HCT116 (cell line): ENCODE data around the gene PDE4DIP.
"Not testable (repeated sequence)": the region's sequence is repeated elsewhere in the genome, so short reads cannot be mapped to it uniquely, and the experiment has no call there.

Experiments
- CBX3 ChIP-seq: IDR thresholded peaks from 2 replicates; pipeline ENCODE4 v1.6.1; 2012; ENCODE audit warnings: low read depth
- POLR2A ChIP-seq: IDR thresholded peaks from 2 replicates; pipeline ENCODE4 v1.7.0; 2011; ENCODE audit warnings: borderline replicate concordance; ENCODE audit not compliant: insufficient read depth, insufficient read length; ENCODE audit errors: extremely low read depth
- TF ChIP-seq, protein P1 (sequence below), 3 experiments: fragments of 200-600 bp in 1 of 3; sonication (generic) in 1 of 3; IDR thresholded peaks in 2 of 3; conservative IDR thresholded peaks in 1 of 3; 2 replicates each; pipeline ENCODE4 v1.5.1; 2012 to 2017; ENCODE audit warnings: low read depth in 2 of 3, low read length in 2 of 3, antibody characterized with exemption in 1 of 3, borderline replicate concordance in 1 of 3, control low read depth in 1 of 3, mild to moderate bottlenecking in 1 of 3, mixed read lengths in 1 of 3, mixed run types in 1 of 3, moderate library complexity in 1 of 3; ENCODE audit not compliant: insufficient read depth in 1 of 3

DNA sequence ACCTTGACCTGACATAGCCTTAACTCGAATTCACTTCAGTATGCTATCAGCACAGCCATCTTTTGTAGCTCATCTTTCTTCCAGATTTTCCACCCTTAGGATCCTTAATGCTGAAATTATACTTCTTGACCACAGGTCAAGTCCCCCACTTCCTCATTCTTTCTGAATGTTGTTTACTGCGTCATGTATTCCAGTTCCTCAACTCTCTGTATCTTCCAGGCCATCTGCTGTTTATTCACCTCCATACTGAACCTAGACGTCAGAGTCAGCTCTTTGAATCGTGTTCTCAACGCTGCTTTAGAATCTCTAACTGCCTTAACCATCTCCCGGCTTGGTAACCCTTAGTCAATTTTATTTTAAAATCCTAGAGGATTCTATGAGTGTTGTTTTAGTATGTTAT, 9.8 kb downstream of the PDE4DIP start:
- TF ChIP-seq, protein P1, sequence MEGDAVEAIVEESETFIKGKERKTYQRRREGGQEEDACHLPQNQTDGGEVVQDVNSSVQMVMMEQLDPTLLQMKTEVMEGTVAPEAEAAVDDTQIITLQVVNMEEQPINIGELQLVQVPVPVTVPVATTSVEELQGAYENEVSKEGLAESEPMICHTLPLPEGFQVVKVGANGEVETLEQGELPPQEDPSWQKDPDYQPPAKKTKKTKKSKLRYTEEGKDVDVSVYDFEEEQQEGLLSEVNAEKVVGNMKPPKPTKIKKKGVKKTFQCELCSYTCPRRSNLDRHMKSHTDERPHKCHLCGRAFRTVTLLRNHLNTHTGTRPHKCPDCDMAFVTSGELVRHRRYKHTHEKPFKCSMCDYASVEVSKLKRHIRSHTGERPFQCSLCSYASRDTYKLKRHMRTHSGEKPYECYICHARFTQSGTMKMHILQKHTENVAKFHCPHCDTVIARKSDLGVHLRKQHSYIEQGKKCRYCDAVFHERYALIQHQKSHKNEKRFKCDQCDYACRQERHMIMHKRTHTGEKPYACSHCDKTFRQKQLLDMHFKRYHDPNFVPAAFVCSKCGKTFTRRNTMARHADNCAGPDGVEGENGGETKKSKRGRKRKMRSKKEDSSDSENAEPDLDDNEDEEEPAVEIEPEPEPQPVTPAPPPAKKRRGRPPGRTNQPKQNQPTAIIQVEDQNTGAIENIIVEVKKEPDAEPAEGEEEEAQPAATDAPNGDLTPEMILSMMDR (IDR thresholded peaks at IDR 0.05 in 2 of 3, conservative IDR thresholded peaks at IDR 0.05 in 1 of 3; ENCODE audit: borderline replicate concordance in 1 of 3, insufficient read depth in 1 of 3, low read depth in 2 of 3, low read length in 2 of 3), result not testable (repeated sequence)
- not testable (repeated sequence) for TF ChIP-seq POLR2A, CBX3
